Gastrocnemius medialis (tissue), 4 donors: ENCODE measurements around the gene PRRG1.

ENCODE experiments used
- POLR2A ChIP-seq, 2 donors: fragments of 450-650 bp; IDR thresholded peaks; one replicate each; pipeline ENCODE4 v1.6.1; 2017; ENCODE audit warnings: antibody characterized with exemption in 2 of 2, mild to moderate bottlenecking in 2 of 2, moderate library complexity in 2 of 2
- TF ChIP-seq, protein P1 (sequence below), 5 experiments: fragments of 450-650 bp in 3 of 5; fragments of 200-600 bp in 2 of 5; sonication (generic) in 2 of 5; IDR thresholded peaks in 4 of 5; conservative IDR thresholded peaks in 1 of 5; 1 replicate in 4 of 5; 2 replicates in 1 of 5; pipeline ENCODE4 v1.5.1; 2016 to 2019; ENCODE audit warnings: antibody characterized with exemption in 5 of 5, mild to moderate bottlenecking in 3 of 5, moderate library complexity in 3 of 5

DNA sequence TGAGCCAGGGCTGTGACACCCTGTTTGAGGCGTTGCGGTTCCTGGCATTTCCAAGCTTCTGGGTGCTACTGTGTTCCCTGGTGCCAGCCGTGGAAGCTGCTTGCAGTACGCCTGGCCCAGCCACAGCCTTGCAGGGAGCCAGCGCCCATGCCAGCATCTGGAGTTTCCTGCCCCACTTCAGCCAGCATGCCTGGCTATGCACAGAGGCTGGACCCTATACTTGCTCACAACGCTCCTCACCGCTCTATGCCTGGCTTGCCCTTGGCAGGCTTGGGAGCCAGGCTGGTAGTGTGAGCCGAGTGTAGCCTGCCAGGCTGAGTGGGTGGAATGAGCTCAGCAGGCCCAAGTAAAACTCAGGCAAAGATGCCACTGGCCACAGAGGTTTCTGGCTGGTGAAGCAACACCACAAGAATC lies 22.4 kb downstream of the PRRG1 start:
- TF ChIP-seq, protein P1, sequence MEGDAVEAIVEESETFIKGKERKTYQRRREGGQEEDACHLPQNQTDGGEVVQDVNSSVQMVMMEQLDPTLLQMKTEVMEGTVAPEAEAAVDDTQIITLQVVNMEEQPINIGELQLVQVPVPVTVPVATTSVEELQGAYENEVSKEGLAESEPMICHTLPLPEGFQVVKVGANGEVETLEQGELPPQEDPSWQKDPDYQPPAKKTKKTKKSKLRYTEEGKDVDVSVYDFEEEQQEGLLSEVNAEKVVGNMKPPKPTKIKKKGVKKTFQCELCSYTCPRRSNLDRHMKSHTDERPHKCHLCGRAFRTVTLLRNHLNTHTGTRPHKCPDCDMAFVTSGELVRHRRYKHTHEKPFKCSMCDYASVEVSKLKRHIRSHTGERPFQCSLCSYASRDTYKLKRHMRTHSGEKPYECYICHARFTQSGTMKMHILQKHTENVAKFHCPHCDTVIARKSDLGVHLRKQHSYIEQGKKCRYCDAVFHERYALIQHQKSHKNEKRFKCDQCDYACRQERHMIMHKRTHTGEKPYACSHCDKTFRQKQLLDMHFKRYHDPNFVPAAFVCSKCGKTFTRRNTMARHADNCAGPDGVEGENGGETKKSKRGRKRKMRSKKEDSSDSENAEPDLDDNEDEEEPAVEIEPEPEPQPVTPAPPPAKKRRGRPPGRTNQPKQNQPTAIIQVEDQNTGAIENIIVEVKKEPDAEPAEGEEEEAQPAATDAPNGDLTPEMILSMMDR (IDR thresholded peaks at IDR 0.05 in 4 of 5, conservative IDR thresholded peaks at IDR 0.05 in 1 of 5) = no peak
- peak in 1 of 2 donors; percentile 20 for TF ChIP-seq POLR2A (IDR thresholded peaks at IDR 0.05)
